Measurements from ENCODE around the gene TNIP1.

TNIP1 gene, protein sequence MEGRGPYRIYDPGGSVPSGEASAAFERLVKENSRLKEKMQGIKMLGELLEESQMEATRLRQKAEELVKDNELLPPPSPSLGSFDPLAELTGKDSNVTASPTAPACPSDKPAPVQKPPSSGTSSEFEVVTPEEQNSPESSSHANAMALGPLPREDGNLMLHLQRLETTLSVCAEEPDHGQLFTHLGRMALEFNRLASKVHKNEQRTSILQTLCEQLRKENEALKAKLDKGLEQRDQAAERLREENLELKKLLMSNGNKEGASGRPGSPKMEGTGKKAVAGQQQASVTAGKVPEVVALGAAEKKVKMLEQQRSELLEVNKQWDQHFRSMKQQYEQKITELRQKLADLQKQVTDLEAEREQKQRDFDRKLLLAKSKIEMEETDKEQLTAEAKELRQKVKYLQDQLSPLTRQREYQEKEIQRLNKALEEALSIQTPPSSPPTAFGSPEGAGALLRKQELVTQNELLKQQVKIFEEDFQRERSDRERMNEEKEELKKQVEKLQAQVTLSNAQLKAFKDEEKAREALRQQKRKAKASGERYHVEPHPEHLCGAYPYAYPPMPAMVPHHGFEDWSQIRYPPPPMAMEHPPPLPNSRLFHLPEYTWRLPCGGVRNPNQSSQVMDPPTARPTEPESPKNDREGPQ

DNA sequence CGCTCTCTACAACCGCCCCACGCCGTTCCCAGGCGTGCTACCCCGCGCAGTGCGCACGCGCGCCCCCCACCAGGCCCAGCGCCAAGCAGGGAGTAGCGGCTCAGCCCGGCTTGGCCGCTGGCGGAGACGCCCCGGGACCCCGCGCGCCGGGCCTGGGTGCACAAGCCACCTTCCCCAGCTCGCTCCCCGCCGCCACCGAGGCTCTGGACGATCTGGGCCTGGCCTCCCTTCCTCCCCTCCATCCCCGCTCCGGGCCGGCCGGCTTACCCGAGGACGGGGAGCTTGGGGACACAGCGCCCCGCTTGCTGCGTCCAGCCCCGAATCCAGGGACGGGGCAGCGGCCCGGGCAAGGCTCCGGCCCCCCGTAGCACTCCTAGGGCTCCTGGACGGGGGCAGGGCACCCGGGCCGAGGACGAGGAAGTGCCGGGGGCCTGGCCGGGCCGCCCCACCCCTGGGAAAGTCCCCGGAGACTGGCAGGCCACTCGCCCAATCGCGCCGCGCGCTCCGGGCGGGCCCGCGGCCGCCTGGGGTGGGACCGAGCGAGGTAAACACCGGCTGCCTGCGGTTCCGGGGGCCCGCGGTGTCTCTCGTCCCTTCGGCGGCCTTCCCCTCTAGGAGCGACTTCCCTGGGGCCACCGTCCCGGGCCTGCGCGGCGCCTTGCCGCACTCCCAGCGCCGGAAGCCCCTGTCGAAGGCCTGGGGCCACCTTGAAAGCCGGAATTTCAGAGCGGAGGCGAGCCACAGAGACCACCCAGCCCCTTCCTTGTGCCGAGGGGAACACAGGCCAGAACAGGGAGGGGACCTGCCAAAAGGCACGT lies at the start of gene TNIP1:
TNIP1 (minus strand) TSS at position 422 of the 818 bp plus-strand sequence. CDS start 15,939 bp downstream, outside the sequence.
- DNase-seq (ENCODE audit: low read depth in 2 of 2), result peak; percentile 78 to 84

DNA sequence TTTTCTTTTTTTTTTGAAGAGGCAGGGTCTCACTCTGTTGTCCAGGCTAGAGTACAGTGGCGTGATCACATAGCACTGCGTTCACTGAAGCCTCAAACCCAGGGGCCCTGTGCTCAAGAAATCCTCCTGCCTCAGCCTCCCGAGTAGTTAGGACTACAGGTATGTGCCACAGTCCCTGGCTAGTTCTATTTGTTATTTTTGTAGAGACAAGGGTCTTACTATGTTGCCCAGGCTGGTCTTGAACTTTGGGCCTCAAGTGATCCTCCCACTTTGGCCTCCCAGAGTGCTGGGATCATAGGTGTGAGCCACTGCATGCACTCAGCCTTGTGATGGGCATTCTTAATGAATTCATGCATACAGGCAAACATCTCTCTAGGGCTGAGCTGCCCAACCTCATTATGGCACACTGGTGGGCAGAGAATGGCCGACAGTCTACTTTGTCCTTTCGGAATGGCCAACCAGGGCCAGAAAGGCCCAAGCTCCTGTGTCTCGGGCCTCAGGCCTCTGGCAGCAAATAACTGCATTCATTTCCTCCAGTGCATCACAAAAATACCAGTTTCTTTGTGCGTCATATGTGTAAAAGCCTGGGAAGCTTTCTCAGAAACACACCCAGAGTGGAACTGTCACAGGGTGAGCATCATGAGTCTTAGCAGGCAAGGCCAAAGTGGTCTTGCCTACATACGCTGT lies 49.5 kb upstream of the TNIP1 start:
- DNase-seq (ENCODE audit: low read depth in 2 of 2), result no peak

DNA sequence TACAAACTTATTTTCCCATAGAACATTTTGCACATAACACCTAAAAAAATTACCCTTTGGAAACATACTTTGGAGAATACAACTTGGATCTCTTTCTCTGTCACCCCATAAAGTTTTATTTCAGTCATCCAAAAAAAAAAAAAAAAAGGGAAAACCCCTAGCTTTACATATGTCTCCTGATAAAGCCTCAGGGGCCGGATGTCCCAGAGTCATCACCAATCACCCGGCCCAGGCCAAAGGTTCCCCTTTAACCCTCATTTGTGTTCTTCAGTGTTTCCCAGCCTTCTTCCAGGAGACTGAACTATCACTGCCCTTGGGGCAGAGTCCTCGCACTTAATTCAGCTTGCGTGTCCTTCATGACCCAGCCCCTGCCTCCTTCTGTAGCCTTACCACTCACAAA lies 48.0 kb upstream of the TNIP1 start:
- DNase-seq (ENCODE audit: low read depth in 2 of 2), result no peak

DNA sequence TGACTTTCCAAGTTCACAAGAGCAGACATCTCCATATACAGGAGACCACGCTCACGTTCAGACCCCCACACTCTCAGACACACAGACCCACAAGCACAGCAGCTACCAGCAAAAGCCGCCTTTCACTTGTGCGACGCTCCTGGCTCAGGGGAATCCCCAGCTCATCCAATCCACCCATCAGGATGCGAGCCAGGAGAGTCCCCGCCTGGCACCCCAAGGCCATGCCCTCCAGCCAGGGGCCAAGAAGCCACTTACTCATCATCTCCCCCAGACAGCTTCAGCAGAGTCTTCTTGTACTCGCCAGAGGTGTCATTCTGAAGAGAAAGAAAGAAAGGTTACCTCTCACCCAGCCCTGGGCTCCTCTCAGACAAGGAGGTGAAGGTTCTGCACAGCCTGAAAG lies 47.1 kb upstream of the TNIP1 start:
- DNase-seq (ENCODE audit: low read depth in 2 of 2), result no peak

DNA sequence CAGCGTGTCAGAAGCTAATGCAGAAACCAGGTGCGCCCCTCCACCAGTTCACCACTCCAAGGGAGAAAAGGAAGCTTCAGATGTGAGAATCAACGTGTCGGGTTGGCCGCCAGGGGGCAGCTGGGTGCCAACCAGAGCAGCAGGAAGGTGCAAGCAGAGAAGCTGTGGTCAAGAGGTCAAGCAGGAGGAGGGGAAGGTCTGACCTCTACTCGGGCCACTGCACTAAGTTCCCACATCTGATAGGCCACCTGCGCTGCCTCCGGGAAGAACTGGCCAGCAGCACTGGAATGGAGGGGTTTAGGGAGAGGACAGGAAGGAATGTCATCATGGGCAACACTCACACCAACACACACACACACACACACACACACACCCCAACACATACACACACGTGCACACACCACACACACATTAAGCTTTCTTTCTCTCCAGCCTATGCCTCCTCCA lies 45.4 kb upstream of the TNIP1 start:
- peak in 1 of 2 experiments; percentile 5 for DNase-seq (ENCODE audit: low read depth in 2 of 2)

DNA sequence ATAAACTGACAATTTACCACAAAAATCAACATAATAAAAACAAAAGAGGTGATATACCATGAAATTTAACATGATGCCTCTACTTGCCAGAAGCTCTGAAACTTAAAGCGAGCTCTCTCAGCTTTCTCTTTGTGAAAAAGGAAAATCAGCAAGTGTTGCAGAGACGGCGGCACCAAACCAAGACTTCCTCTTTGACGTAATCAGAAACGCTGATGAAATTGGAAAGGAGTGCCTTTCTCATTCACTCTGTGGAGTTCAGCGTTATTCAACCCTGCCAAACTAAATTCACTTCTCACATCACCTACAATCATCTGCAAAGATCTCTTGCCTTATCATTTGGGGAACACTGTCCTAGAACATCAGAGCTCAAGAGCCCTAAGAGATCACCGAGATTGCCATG lies 44.6 kb upstream of the TNIP1 start:
- DNase-seq (ENCODE audit: low read depth in 2 of 2), result no peak

DNA sequence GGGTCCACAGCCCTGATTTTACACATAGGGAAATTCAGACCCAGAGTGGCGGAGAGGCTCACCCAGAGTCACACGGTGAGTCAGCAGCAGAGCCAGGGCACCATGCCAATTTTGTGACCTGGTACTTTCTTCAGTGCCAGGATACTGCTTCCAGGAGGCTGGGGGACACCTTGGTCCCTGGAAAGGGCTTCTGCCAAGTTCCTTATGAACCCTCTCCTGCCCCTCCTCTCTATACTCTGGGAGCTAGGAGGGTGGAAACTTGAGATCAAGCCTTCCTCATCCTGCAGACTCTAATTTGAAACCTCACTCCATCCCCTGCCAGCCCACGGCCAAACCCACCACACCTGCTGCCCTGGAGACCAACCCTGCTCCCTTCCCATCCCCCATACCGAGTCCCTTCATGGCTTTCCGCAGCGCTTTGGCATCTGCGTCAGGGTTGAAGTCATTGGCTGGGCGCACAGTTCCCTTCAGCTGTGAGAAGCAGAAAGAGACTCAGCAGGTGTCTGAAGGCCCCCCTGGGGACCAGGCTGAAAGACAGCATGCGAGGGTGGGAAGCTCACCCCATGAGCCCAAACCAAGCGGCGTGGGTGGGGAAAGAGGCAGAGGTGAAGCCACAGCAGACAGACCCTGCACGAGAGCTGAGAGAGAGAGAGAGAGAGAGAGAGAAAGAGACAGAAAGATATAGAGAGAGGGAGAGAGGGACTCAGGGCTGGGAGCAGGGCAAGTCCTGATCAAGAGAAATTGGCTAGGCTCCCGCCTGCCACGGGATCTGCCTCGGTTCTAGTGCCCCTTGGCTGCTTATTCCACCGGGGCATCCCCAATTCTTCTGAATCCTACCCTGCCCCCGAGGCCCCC lies 43.3 kb upstream of the TNIP1 start:
- no peak for DNase-seq (ENCODE audit: low read depth in 2 of 2)

DNA sequence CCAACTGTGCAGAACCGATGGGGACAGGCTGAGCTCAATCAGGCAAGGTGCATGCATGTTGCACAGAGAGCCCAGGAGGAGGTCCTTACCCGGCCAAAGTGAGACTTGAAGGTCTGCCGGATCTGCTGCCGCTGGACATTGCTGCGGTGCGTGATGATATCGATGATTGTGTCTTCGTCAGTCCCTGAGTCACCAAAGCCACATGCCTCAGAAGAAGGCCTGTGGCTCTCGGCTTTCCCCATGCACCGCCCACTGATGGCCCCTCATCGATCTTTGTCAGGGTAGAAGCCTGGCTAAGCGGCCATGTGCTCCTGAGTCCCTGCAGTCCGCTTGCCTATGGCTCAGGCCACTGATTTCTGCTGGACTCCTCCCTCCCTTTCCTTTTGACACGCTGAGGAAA lies 42.0 kb upstream of the TNIP1 start:
- no peak for DNase-seq (ENCODE audit: low read depth in 2 of 2)

DNA sequence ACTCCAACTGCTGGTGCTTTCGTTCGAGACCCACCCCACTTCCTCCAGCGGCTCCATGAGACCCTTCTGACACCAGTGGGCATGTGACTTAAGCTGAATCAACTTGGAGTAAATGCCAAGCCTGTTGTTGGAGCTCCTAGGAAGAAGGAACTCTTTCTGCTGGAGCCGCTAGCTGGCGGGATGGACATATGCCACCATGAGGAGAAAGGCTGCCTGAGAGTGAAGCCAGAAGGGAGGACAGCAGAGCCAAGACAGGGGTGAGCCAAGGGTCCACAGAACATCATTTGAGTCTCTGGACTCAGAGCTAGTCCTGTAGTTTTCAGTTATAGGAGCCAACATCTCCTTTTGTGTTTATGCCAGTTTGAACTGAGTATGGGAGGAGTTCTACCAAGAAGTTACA lies 40.8 kb upstream of the TNIP1 start:
- no peak for DNase-seq (ENCODE audit: low read depth in 2 of 2)

DNA sequence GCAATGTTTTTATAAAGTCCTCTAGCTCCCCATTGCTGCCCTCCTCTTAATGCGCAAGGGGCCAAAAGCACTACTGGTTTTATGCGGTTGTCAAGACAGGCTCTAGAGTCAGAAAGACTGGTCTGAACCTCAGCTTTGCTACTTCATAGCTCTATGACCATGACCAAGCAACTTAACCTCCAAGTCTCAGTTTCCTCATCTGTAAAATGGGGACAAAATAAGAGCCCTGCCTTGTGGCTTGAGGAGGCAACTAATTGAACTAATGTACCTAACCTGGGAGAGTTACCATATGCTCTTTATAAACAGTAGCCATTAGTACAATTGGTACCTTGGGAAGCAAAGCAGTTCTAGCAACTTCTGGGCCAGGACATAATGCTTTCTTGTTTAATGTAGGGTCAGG lies 40.3 kb upstream of the TNIP1 start:
- DNase-seq (ENCODE audit: low read depth in 2 of 2), result no peak

DNA sequence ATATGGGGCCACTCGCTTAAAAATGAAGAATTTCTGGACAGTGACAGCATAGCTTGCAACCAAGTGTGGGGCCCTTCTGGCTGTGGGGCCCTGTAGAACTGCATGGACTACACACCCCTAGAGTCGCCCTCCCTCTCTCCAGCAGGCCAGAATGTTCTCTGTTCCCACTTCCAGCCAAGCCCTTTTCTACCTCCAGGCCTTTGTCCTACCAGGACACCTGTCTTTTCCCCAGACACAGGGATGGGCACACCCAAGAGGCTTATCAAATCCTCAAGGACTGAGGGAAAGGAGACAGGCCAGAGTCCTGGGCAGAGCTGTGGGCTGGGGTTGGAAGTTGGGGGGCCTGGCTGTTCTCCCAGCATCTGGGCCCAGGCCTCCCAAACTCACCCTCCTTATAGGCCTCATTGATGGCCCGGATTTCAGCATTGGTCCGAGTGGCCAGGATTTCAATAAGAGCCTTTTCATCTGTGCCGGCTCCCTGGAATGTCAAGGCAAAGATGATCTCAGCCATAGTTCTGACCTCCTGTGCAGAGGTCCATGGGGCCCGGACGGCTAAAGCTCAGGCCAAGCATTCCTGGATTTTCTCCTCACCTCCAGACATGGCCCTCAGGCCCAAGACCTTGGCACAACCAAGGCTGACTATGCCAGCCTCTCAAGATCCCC lies 38.2 kb upstream of the TNIP1 start:
- DNase-seq (ENCODE audit: low read depth in 2 of 2), result no peak

DNA sequence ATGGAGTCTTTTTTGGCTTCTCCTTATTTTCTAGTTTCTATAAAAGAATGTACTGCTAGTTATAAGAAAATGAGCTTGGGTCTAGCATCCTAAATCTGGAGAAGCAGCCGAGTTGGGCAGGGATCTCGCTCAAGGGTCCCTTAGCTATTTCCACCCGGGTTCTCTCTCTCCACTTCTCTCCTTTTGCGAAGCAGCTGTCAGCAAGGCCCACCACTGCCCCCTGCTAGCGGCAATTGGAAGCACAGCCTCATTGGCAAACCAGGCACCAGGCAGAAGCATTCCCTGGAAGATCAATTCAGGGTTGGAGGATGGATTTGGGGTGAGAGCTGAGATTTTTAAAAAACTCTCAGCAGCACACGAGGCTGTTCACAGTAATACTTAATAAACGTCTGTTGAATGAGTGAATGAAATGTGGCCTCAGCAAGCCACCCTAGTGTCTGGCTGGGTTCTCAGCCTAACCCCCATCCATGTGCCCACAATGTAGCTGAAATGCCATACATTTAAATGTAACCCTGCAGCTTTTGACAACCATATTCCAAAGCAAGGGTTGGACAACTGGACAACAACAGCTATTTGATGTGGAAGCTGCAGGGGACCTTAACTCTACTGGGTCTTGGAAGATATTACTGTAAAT lies 34.6 kb upstream of the TNIP1 start:
- no peak for DNase-seq (ENCODE audit: low read depth in 2 of 2)

DNA sequence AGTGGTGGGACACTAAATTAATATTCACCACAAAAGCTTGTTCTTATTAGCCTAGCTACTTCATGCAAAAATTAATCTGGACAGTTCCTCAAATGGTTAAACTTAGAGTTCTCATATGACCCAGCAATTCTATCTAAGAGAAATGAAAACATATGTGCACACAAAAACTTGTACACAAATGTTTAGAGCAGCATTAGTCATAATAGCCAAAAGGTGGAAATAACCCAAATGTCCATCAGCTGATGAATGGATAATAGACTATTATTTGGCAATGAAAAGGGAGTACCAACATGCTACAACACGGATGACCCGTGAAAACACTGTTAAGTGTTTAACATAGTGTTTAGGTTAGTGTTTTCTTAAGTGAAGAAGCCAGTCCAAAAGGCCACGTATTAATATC lies 32.8 kb upstream of the TNIP1 start:
- no peak for DNase-seq (ENCODE audit: low read depth in 2 of 2)

DNA sequence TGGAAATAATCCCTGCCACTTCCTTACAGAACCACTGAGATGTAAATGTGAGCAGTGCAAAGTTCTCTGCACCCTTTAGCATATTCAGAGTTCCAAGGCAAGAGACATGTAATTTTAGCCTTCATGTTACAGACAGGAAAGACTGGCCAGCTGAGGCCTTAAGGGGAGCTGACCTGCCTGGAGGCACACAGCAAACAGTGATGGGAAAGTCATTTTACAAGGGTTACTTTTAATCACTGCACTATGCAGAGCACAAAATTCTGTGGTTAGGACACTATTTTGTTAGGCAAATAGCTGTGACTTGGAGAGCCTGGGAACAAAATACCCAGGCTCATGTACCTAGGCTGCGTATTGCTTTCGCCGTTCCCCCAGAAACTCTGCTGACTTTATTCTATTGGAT lies 30.2 kb upstream of the TNIP1 start:
- DNase-seq (ENCODE audit: low read depth in 2 of 2), result no peak

DNA sequence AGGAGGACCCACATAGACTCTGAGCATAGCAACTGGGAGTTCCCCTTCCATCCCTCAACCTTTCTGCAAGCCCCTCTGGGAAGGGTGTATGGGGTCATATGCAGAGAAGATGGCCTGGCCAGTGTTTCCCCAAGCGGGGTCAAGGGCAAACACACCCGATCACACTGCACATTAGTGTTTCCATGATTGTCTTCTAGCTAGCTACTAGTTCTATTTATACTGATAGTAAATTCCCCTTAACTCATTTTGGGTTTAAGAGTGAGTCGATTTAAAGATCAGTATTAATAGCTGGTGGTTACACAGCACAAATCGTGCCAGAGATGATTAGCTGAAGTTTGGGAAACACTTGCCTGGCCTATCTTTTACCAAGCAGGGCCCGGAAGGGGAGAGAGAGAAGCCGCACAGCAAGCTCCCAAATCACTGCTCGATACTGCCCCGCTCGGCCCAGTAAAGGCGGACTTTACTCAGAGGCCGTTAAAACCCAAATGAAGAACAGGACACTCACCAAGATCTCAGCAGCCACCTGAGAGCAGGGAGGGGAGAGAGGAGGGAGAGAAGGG lies 29.4 kb upstream of the TNIP1 start:
- no peak for DNase-seq (ENCODE audit: low read depth in 2 of 2)

DNA sequence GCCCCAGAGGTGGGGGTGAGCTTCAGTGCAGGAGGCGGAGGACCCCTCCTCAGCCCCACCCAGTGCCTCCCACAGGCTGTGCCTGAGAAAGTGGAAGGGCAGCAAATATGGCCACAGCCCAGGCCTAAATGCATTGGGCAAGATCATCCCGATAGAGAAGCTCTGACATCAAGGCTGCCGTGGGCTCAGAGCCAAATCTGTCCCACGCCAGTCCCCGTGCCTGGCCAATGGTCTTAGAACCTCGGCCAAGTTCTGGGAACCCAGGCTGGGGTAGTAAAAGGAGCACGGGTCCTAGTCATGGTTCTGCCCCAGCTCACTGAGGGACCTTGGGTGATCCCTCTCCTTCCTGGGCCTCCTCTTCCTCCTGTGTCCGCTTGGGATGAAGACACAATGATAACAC lies 27.7 kb upstream of the TNIP1 start:
- no peak for DNase-seq (ENCODE audit: low read depth in 2 of 2)

DNA sequence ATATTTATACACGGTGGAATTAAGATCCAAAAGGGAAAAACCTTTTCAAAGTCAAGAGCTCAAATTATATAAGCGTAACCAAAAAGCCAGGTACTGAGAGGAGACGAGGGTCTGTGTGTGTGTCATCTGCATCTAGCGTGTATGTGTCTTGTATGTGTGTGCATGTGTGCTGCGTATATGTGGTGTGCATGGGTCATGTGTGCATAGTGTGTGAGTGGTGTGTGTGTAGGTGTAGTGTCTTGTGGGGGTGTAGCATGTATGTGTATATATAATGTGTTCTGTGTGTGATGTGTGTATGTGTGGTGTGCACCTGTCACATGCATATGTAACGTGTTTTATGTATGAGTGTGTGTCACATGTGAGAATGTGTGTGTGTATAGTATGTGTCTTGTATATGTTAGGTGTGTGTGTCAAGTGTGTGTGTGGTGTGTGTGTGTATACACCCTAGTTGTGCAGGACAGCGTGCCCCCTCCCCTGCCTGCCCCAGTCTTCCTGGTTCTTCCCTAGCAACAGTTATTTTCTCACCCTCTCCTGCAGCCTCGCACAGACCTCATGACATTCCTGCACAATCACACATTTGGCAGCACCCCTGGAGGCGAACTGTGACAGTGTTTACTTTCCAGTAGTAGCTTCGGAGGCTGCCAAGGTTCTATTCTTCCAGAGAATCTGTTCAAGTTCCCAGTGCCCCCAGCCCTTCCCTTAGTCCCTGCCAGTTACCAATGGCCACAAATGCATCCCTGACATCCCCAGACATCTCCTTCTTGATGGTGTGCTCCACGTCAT lies 27.1 kb upstream of the TNIP1 start:
- no peak for DNase-seq (ENCODE audit: low read depth in 2 of 2)

DNA sequence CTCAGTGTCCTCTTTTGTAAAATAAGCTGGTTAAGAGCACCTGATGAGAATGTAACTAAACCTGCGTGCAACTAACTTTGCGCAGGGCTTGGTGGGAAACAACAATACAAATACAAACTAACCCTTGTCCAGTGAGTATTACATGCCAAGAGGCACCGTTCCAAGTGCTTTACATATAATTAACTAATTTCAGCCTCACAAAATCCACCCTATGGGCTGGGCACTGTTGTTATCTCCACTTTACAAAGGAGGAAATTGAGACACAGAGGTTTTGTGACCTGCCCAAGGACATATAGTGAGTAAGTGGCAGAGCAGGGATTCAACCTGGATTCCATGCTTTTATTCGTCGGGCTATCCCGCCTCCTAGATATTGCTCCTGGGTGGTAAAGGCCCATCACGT lies 26.2 kb upstream of the TNIP1 start:
- DNase-seq (ENCODE audit: low read depth in 2 of 2), result no peak

DNA sequence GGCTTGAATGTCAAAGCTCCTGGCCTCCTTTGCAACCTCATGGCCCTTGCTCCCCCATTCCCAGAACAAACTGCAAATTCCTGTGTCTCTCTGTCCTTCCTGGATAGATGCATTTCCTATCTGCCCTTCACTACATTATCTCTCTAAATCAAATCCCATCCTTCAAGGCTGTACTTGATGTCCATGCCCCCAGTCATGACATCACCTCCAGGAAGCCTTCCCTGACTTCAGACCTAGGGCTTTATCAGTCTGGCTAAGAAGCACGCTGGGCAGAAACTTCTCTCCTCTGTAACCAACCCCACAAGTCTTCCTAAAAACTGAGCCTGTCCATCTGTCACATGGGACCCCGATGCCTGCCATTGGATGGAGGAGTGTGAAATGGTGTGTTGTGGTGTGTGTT lies 25.7 kb upstream of the TNIP1 start:
- DNase-seq (ENCODE audit: low read depth in 2 of 2), result no peak
